HG03378 (cell line): Measurements from ENCODE around the gene ACADS.
A peak's percentile ranks its signal among the peaks of the same experiment; 100 is the strongest.

Experiments used
- ATAC-seq: cut with Tn5 transposase; IDR thresholded peaks from one replicate; pipeline ENCODE4 v1.9.1; 2021; ENCODE audit warnings: mild to moderate bottlenecking, moderate library complexity; ENCODE audit not compliant: unreplicated experiment

The ACADS gene

GRCh38 chr12:120725659-120726509 is at the start of gene ACADS:
Gene ACADS, plus strand, starts transcription at chr12:120725826. Its CDS starts 60 bp downstream, at chr12:120725886.
- ATAC-seq, result peak; percentile 66

GRCh38 chr12:120677765-120678473 is 47.7 kb upstream of the ACADS start:
- ATAC-seq, result peak; percentile 59

GRCh38 chr12:120678572-120678971 is 47.1 kb upstream of the ACADS start:
- ATAC-seq, result no peak

- ATAC-seq, result no peak
Measured at GRCh38 chr12:120680165-120680738, 45.4 kb upstream of the ACADS start.

- no peak for ATAC-seq
Measured at GRCh38 chr12:120684523-120684932, 41.1 kb upstream of the ACADS start.

GRCh38 chr12:120685522-120685921 is 40.1 kb upstream of the ACADS start:
- no peak for ATAC-seq

GRCh38 chr12:120686151-120686689 is 39.4 kb upstream of the ACADS start:
- peak; percentile 60 for ATAC-seq

- peak; percentile 49 for ATAC-seq
Measured at GRCh38 chr12:120686690-120687577, 38.7 kb upstream of the ACADS start, which contains the start of gene MLEC. Gene MLEC, plus strand, starts transcription at chr12:120687149. Its CDS starts 148 bp downstream, at chr12:120687297.

- ATAC-seq, result no peak
Measured at GRCh38 chr12:120687578-120688289, 37.9 kb upstream of the ACADS start.

- ATAC-seq, result no peak
Measured at GRCh38 chr12:120688527-120689071, 37.0 kb upstream of the ACADS start.

GRCh38 chr12:120689397-120690082 is 36.1 kb upstream of the ACADS start:
- no peak for ATAC-seq

GRCh38 chr12:120690083-120690450 is 35.6 kb upstream of the ACADS start:
- ATAC-seq, result no peak

GRCh38 chr12:120690978-120691377 is 34.6 kb upstream of the ACADS start:
- no peak for ATAC-seq

GRCh38 chr12:120692524-120693033 is 33.0 kb upstream of the ACADS start:
- ATAC-seq, result no peak

GRCh38 chr12:120693848-120694247 is 31.8 kb upstream of the ACADS start:
- no peak for ATAC-seq

- ATAC-seq, result no peak
Measured at GRCh38 chr12:120696626-120697025, 29.0 kb upstream of the ACADS start.

- no peak for ATAC-seq
Measured at GRCh38 chr12:120697344-120697743, 28.3 kb upstream of the ACADS start.

GRCh38 chr12:120698665-120699064 is 27.0 kb upstream of the ACADS start:
- no peak for ATAC-seq

GRCh38 chr12:120699553-120699952 is 26.1 kb upstream of the ACADS start:
- ATAC-seq, result no peak
